AG10803 (cell line): ENCODE results near the gene SOX15.
A peak's percentile ranks its signal among the peaks of the same experiment; 100 is the strongest.

Source experiments
- DNase-seq: peaks from one replicate; pipeline ENCODE4 v3.0.0; 2010; ENCODE audit warnings: low read depth
- H3K4me3 ChIP-seq: 2 replicates; pipeline ENCODE4 v1.5.1; 2011; ENCODE audit warnings: mild to moderate bottlenecking, low read length, control low read depth
- TF ChIP-seq, protein P1 (sequence below): conservative IDR thresholded peaks from 2 replicates; pipeline ENCODE4 v1.5.1; 2011; ENCODE audit warnings: mild to moderate bottlenecking, low read length, control low read depth, inconsistent platforms

SOX15 gene

GRCh38 chr17:7582396-7583252, 7.3 kb downstream of the SOX15 start:
- TF ChIP-seq, protein P1, sequence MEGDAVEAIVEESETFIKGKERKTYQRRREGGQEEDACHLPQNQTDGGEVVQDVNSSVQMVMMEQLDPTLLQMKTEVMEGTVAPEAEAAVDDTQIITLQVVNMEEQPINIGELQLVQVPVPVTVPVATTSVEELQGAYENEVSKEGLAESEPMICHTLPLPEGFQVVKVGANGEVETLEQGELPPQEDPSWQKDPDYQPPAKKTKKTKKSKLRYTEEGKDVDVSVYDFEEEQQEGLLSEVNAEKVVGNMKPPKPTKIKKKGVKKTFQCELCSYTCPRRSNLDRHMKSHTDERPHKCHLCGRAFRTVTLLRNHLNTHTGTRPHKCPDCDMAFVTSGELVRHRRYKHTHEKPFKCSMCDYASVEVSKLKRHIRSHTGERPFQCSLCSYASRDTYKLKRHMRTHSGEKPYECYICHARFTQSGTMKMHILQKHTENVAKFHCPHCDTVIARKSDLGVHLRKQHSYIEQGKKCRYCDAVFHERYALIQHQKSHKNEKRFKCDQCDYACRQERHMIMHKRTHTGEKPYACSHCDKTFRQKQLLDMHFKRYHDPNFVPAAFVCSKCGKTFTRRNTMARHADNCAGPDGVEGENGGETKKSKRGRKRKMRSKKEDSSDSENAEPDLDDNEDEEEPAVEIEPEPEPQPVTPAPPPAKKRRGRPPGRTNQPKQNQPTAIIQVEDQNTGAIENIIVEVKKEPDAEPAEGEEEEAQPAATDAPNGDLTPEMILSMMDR: no peak
- peak overlapping the region; percentile 88 for H3K4me3 ChIP-seq
- no peak for DNase-seq

- DNase-seq: no peak
- H3K4me3 ChIP-seq: no peak overlapping the region
- TF ChIP-seq, protein P1: no peak
Observed at GRCh38 chr17:7580604-7581575, 9.0 kb downstream of the SOX15 start.

- peak overlapping the region; percentile 43 for H3K4me3 ChIP-seq
- no peak for DNase-seq
- TF ChIP-seq, protein P1: no peak
Observed at GRCh38 chr17:7579834-7580603, 9.9 kb downstream of the SOX15 start.

DNA sequence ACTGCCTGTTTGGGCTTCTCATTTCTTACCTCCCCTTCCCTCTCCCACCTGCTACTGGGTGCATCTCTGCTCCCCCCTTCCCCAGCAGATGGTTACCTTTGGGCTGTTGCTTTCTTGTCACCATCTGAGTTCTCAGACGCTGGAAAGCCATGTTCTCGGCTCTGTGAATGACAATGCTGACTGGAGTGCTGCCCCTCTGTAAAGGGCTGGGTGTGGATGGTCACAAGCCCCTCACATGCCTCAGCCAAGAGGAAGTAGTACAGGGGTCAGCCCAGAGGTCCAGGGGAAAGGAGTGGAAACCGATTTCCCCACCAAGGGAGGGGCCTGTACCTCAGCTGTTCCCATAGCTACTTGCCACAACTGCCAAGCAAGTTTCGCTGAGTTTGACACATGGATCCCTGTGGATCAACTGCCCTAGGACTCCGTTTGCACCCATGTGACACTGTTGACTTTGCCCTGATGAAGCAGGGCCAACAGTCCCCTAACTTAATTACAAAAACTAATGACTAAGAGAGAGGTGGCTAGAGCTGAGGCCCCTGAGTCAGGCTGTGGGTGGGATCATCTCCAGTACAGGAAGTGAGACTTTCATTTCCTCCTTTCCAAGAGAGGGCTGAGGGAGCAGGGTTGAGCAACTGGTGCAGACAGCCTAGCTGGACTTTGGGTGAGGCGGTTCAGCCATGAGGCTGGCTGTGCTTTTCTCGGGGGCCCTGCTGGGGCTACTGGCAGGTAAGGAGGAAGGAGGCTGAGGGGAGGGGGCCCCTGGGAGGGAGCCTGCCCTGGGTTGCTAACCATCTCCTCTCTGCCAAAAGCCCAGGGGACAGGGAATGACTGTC, 10.7 kb downstream of the SOX15 start, which contains the start of gene CD68:
Gene CD68, plus strand, starts transcription at position 638 of the 833 bp plus-strand sequence. Its CDS starts 40 bp downstream, at position 678.
- peak; percentile 90 for DNase-seq
- TF ChIP-seq, protein P1: no peak
- peak within 1 kb of the TSS; percentile 43 for H3K4me3 ChIP-seq

GRCh38 chr17:7577327-7578199, 12.3 kb downstream of the SOX15 start:
- no peak for DNase-seq
- no peak overlapping the region for H3K4me3 ChIP-seq
- TF ChIP-seq, protein P1: no peak
